NT2/D1 (cell line): ENCODE data around the gene TSPAN5.

Experiments used
- SUZ12 ChIP-seq: IDR thresholded peaks from 2 replicates; pipeline ENCODE4 v1.6.1; 2011; ENCODE audit not compliant: insufficient read length, insufficient read depth; ENCODE audit errors: extremely low read depth
- YY1 ChIP-seq: IDR thresholded peaks from 2 replicates; pipeline ENCODE4 v1.6.1; 2011; ENCODE audit not compliant: insufficient read length, insufficient read depth
- ZNF274 ChIP-seq: IDR thresholded peaks from 2 replicates; pipeline ENCODE4 v1.6.1; 2011; ENCODE audit warnings: mild to moderate bottlenecking, low read depth, low read length

- TF ChIP-seq ZNF274 (no peak), YY1 (no peak), SUZ12 (no peak)
Measured at GRCh38 chr4:98614662-98615061, 43.7 kb downstream of the TSPAN5 start.
